GM23338 (cell line): ENCODE results near the gene ZBTB25.

ENCODE experiments used
- CREB1 ChIP-seq: fragments of 250-450 bp; sonication (Bioruptor Pico); IDR thresholded peaks from 2 replicates; pipeline ENCODE4 v1.5.0; 2020; ENCODE audit warnings: low read depth, mild to moderate bottlenecking, moderate library complexity
- CTCF ChIP-seq, 2 experiments: fragments of 200-600 bp in 1 of 2; sonication (generic) in 1 of 2; conservative IDR thresholded peaks; 2 replicates each; pipeline versions ENCODE4 v1.5.1 to v1.6.1; 2016 to 2017; ENCODE audit warnings: antibody characterized with exemption in 2 of 2, low read depth in 2 of 2, mild to moderate bottlenecking in 2 of 2, moderate library complexity in 1 of 2
- ETS1 ChIP-seq: IDR thresholded peaks from 2 replicates; pipeline ENCODE4 v1.6.1; 2016; ENCODE audit warnings: antibody characterized with exemption
- EZH2 ChIP-seq: fragments of 200-600 bp; sonication (generic); IDR thresholded peaks from one replicate; pipeline ENCODE4 v1.8.0; 2017; ENCODE audit warnings: antibody characterized with exemption, mild to moderate bottlenecking, low read depth; ENCODE audit not compliant: unreplicated experiment
- EZH2phosphoT487 ChIP-seq: fragments of 200-600 bp; sonication (generic); IDR thresholded peaks from one replicate; pipeline ENCODE4 v1.8.1; 2018; ENCODE audit warnings: antibody characterized with exemption; ENCODE audit not compliant: unreplicated experiment
- REST ChIP-seq: IDR thresholded peaks from one replicate; pipeline ENCODE4 v1.6.1; 2018; ENCODE audit warnings: antibody characterized with exemption; ENCODE audit not compliant: unreplicated experiment
- STAT1 ChIP-seq: IDR thresholded peaks from one replicate; pipeline ENCODE4 v1.6.1; 2016; ENCODE audit warnings: antibody characterized with exemption; ENCODE audit not compliant: unreplicated experiment
- ZNF331 ChIP-seq: fragments of 250-450 bp; sonication (Bioruptor Pico); IDR thresholded peaks from 2 replicates; pipeline ENCODE4 v1.5.0; 2020; ENCODE audit warnings: low read depth, mild to moderate bottlenecking, moderate library complexity

GRCh38 chr14:64417771-64418125 lies 85.9 kb downstream of the ZBTB25 start:
- TF ChIP-seq CTCF (conservative IDR thresholded peaks at IDR 0.05; ENCODE audit: low read depth in 2 of 2) (no peak), ZNF331 (CRISPR knock-in tag) (no peak), EZH2 (no peak), ETS1 (no peak), STAT1 (no peak), EZH2phosphoT487 (no peak), CREB1 (CRISPR knock-in tag) (no peak), REST (no peak)
